Liver (tissue), 3 donors: ENCODE results near the gene RALGAPA2.

Source experiments
- ATF3 ChIP-seq: IDR thresholded peaks from 2 replicates; pipeline ENCODE4 v1.6.1; 2016; ENCODE audit warnings: antibody characterized with exemption
- FOXA1 ChIP-seq: IDR thresholded peaks from 2 replicates; pipeline ENCODE4 v1.6.1; 2016; ENCODE audit warnings: antibody characterized with exemption
- GABPA ChIP-seq, 2 donors: IDR thresholded peaks in 1 of 2; conservative IDR thresholded peaks in 1 of 2; 2 replicates each; pipeline ENCODE4 v1.6.1; 2016; ENCODE audit warnings: antibody characterized with exemption in 2 of 2, mild to moderate bottlenecking in 1 of 2, moderate library complexity in 1 of 2
- HNF4A ChIP-seq, 2 donors: conservative IDR thresholded peaks; 2 replicates each; pipeline ENCODE4 v1.6.1; 2016; ENCODE audit warnings: antibody characterized with exemption in 2 of 2, mild to moderate bottlenecking in 2 of 2
- MAX ChIP-seq: IDR thresholded peaks from 2 replicates; pipeline ENCODE4 v1.6.1; 2016; ENCODE audit warnings: antibody characterized with exemption
- NR2F2 ChIP-seq: IDR thresholded peaks from 2 replicates; pipeline ENCODE4 v1.6.1; 2016; ENCODE audit warnings: antibody characterized with exemption
- RAD21 ChIP-seq, 2 donors: IDR thresholded peaks; 2 replicates each; pipeline ENCODE4 v1.6.1; 2016; ENCODE audit warnings: antibody characterized with exemption in 2 of 2, mild to moderate bottlenecking in 2 of 2
- REST ChIP-seq: IDR thresholded peaks from 2 replicates; pipeline ENCODE4 v1.6.1; 2016; ENCODE audit warnings: antibody characterized with exemption, mild to moderate bottlenecking
- RXRA ChIP-seq, 2 donors: IDR thresholded peaks; 2 replicates each; pipeline ENCODE4 v1.6.1; 2017 to 2018; ENCODE audit warnings: antibody characterized with exemption in 2 of 2, mild to moderate bottlenecking in 1 of 2
- SP1 ChIP-seq: IDR thresholded peaks from 2 replicates; pipeline ENCODE4 v1.6.1; 2018; ENCODE audit warnings: antibody characterized with exemption, mild to moderate bottlenecking
- TAF1 ChIP-seq: conservative IDR thresholded peaks from 2 replicates; pipeline ENCODE4 v1.6.1; 2016; ENCODE audit warnings: antibody characterized with exemption, mild to moderate bottlenecking
- YY1 ChIP-seq: IDR thresholded peaks from 2 replicates; pipeline ENCODE4 v1.6.1; 2016; ENCODE audit warnings: antibody characterized with exemption, mild to moderate bottlenecking
- ZBTB33 ChIP-seq: IDR thresholded peaks from 2 replicates; pipeline ENCODE4 v1.6.1; 2016; ENCODE audit warnings: antibody characterized with exemption
- TF ChIP-seq, protein P1 (sequence below): fragments of 150-350 bp; IDR thresholded peaks from 2 replicates; pipeline ENCODE4 v1.5.1; 2017; ENCODE audit warnings: improper control_type of control experiment, low read depth, low read length; ENCODE audit not compliant: missing input control
- donor health status: healthy.
- donor health status: healthy.

DNA sequence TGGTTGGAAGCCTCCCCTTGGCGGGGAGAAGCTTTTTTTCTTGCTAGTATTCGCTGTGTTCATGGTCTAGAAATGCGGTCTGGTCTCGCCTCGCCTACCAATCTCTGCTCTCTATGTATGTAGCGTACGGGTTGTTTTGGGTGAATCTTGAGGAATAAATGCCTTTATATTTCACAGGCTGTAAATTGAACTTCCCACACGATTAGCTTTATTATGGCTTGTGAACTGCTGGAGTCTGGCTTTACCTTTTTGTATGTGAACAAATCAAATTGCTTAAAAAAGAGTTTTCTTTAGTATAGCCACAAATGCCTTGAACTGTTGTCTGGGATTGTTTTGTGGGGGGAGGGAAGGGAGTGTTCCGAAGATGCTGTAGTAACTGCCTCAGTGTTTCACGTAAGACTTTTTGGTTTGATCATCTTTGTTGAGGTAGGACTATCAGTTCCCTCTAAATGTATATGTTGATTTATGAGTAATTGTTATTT lies 342.3 kb downstream of the RALGAPA2 start:
- TF ChIP-seq SP1: no peak
- TF ChIP-seq ZBTB33: no peak
- TF ChIP-seq FOXA1: no peak
- no peak for TF ChIP-seq ATF3
- no peak for TF ChIP-seq MAX
- TF ChIP-seq, protein P1, sequence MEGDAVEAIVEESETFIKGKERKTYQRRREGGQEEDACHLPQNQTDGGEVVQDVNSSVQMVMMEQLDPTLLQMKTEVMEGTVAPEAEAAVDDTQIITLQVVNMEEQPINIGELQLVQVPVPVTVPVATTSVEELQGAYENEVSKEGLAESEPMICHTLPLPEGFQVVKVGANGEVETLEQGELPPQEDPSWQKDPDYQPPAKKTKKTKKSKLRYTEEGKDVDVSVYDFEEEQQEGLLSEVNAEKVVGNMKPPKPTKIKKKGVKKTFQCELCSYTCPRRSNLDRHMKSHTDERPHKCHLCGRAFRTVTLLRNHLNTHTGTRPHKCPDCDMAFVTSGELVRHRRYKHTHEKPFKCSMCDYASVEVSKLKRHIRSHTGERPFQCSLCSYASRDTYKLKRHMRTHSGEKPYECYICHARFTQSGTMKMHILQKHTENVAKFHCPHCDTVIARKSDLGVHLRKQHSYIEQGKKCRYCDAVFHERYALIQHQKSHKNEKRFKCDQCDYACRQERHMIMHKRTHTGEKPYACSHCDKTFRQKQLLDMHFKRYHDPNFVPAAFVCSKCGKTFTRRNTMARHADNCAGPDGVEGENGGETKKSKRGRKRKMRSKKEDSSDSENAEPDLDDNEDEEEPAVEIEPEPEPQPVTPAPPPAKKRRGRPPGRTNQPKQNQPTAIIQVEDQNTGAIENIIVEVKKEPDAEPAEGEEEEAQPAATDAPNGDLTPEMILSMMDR: no peak
- no peak for TF ChIP-seq HNF4A (conservative IDR thresholded peaks at IDR 0.05)
- no peak for TF ChIP-seq YY1
- no peak for TF ChIP-seq REST
- no peak for TF ChIP-seq RAD21 (IDR thresholded peaks at IDR 0.05)
- no peak for TF ChIP-seq NR2F2
- no peak for TF ChIP-seq GABPA (IDR thresholded peaks at IDR 0.05 in 1 of 2, conservative IDR thresholded peaks at IDR 0.05 in 1 of 2)
- TF ChIP-seq RXRA (IDR thresholded peaks at IDR 0.05): no peak
- TF ChIP-seq TAF1: no peak
